ENCODE results near the gene RHOBTB3. TPM values are rescaled to one million over a fixed set of nuclear protein-coding genes. Genes with fewer than 3 reads are reported as not detected.

The RHOBTB3 gene
- total and polyA plus RNA-seq, 10 of the 15 experiments (the other 5 are each of a cell fraction or from before 2014, with no cell fraction given) = 3.6 to 42.8 (median 8.4) TPM

DNA sequence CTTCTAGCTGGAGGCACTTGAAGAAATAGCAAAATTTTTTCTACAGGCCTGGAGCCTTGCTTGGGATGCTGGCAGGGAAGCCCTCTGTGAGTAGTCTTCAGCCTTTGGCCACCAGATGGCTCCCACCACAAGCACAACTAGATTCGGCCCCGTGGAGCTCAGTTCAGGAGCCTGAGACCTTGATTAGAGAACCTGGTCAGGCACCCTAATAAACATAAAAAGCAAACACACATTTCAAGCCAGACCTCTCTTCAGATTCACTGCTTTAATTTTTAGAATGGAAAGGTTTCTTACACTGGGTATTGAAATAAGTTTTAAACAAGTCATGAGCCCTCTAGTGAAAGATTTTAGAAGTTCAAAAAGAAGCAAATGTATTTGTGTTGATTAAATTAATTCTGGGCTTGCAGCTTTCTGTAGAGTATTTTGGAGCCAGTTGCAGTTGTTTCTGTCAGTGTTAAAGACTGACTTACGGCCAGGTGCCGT is 50.0 kb downstream of the RHOBTB3 start:
- Histone ChIP-seq H3K79me2 (ENCODE audit: control insufficient read depth, insufficient read depth, low read length) (no peaks in the 10 kb centered on the region), H3K27me3 (replicated peaks in 1 of 2; ENCODE audit: control insufficient read depth in 2 of 2, insufficient read depth in 2 of 2, low read length in 1 of 2) (no peaks in the 10 kb centered on the region), H3K4me3 (no peak overlapping the region), H4K20me1 (ENCODE audit: control insufficient read depth, insufficient read depth) (no peaks in the 10 kb centered on the region), H2AFZ (ENCODE audit: control insufficient read depth, low read depth, low read length) (peak overlapping the region; percentile 79), H3K27ac (ENCODE audit: control insufficient read depth, insufficient read depth) (no peak overlapping the region), H3K9me3 (replicated peaks; ENCODE audit: control insufficient read depth, insufficient read depth, low read length) (no peaks in the 10 kb centered on the region), H3K36me3 (ENCODE audit: control insufficient read depth in 2 of 2, insufficient read depth in 2 of 2, low read length in 1 of 2) (no peaks in the 10 kb centered on the region), H3K4me2 (ENCODE audit: control insufficient read depth, insufficient read depth) (no peak overlapping the region), H3K4me1 (ENCODE audit: control insufficient read depth, insufficient read depth, low read length) (no peaks in the 10 kb centered on the region), H3K9ac (ENCODE audit: control insufficient read depth, insufficient read depth, low read length) (no peak overlapping the region)
- DNase-seq (ENCODE audit: low read depth, low spot score) (peak; percentile 51), FAIRE-seq (peak; percentile 72), ATAC-seq (peak; percentile 100)
- ChIA-PET SMC1A (ENCODE audit: uncharacterized antibody, unreplicated experiment) (interaction anchor here (0.6 to 19.5 kb wide), 53 partner anchors 9 to 659 kb away, joined by 3 to 622 read pairs (median 5); partner anchors contain the start of genes GLRX and RFESD), RAD21 (ENCODE audit: unreplicated experiment) (interaction anchor here (0.8 to 5.7 kb wide), 45 partner anchors 9 to 556 kb away, joined by 3 to 209 read pairs (median 5); partner anchors contain the start of genes GLRX, RFESD and RHOBTB3), POLR2A (interaction anchor here (0.8 to 1.8 kb wide), 10 partner anchors 10 to 69 kb away, joined by 3 to 8 read pairs (median 4); partner anchors contain the start of gene RHOBTB3), CTCF (interaction anchor here (0.6 to 18.7 kb wide), 53 partner anchors 10 to 821 kb away, joined by 3 to 653 read pairs (median 5); partner anchors contain the start of genes GLRX, RFESD and RHOBTB3)
- in situ Hi-C loops (cut with MboI) = no loop called here
- TF ChIP-seq YY1 (IDR thresholded peaks at IDR 0.05; ENCODE audit: low read depth, low read length) (peak; percentile 73), ZNF207 (IDR thresholded peaks at IDR 0.05; ENCODE audit: borderline replicate concordance) (no peak; the same call in 1 of the 2 replicates), SMC3 (IDR thresholded peaks at IDR 0.05; ENCODE audit: borderline replicate concordance, low read length) (peak; percentile 99), FOXM1 (IDR thresholded peaks at IDR 0.05; ENCODE audit: low read depth, low read length) (0 out of 2 replicates have a peak, but pooled peaks have one; percentile 61), BHLHE40 (IDR thresholded peaks at IDR 0.05; ENCODE audit: borderline replicate concordance in 1 of 2, low read depth in 2 of 2, low read length in 1 of 2) (peak in 1 of 2 experiments; percentile 24; a peak in 1 of 4 replicates), SMARCA5 (IDR thresholded peaks at IDR 0.05) (peak; percentile 34; the same call in 1 of the 2 replicates), RAD21 (IDR thresholded peaks at IDR 0.05; ENCODE audit: insufficient read depth, low read depth, low read length) (peak; percentile 95), SKIL (IDR thresholded peaks at IDR 0.05; ENCODE audit: low read depth, poor library complexity, severe bottlenecking) (peak; percentile 64), LARP7 (IDR thresholded peaks at IDR 0.05) (no peak)
- TF ChIP-seq, protein P1, sequence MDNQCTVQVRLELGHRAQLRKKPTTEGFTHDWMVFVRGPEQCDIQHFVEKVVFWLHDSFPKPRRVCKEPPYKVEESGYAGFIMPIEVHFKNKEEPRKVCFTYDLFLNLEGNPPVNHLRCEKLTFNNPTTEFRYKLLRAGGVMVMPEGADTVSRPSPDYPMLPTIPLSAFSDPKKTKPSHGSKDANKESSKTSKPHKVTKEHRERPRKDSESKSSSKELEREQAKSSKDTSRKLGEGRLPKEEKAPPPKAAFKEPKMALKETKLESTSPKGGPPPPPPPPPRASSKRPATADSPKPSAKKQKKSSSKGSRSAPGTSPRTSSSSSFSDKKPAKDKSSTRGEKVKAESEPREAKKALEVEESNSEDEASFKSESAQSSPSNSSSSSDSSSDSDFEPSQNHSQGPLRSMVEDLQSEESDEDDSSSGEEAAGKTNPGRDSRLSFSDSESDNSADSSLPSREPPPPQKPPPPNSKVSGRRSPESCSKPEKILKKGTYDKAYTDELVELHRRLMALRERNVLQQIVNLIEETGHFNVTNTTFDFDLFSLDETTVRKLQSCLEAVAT (IDR thresholded peaks at IDR 0.05) = no peak
- TF ChIP-seq, protein P2, sequence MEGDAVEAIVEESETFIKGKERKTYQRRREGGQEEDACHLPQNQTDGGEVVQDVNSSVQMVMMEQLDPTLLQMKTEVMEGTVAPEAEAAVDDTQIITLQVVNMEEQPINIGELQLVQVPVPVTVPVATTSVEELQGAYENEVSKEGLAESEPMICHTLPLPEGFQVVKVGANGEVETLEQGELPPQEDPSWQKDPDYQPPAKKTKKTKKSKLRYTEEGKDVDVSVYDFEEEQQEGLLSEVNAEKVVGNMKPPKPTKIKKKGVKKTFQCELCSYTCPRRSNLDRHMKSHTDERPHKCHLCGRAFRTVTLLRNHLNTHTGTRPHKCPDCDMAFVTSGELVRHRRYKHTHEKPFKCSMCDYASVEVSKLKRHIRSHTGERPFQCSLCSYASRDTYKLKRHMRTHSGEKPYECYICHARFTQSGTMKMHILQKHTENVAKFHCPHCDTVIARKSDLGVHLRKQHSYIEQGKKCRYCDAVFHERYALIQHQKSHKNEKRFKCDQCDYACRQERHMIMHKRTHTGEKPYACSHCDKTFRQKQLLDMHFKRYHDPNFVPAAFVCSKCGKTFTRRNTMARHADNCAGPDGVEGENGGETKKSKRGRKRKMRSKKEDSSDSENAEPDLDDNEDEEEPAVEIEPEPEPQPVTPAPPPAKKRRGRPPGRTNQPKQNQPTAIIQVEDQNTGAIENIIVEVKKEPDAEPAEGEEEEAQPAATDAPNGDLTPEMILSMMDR (IDR thresholded peaks at IDR 0.05 in 2 of 3, conservative IDR thresholded peaks at IDR 0.05 in 1 of 3; ENCODE audit: control insufficient read depth in 2 of 3, extremely low read depth in 1 of 3, insufficient read depth in 1 of 3, low read depth in 3 of 3, low read length in 3 of 3) = peak; percentile 84 to 86 (median 86)
- WGBS (ENCODE audit: insufficient coverage, insufficient replicate concordance, low lambda C conversion rate, missing lambda C conversion rate) = 0% methylated on average over 4 of the region's 4 CpGs
- BruUV-seq (replicated peaks) = no TSS peak
- intact Hi-C loops (cut with micrococcal nuclease; ENCODE audit: unreplicated experiment) = loop anchor here (1.0 to 2.0 kb wide), 5 partner anchors 40 to 137 kb away; no protein-coding TSS in a partner anchor
